ENCODE results near the gene RICTOR.
A peak's percentile ranks its signal among the peaks of the same experiment; 100 is the strongest.

Gene RICTOR

DNA sequence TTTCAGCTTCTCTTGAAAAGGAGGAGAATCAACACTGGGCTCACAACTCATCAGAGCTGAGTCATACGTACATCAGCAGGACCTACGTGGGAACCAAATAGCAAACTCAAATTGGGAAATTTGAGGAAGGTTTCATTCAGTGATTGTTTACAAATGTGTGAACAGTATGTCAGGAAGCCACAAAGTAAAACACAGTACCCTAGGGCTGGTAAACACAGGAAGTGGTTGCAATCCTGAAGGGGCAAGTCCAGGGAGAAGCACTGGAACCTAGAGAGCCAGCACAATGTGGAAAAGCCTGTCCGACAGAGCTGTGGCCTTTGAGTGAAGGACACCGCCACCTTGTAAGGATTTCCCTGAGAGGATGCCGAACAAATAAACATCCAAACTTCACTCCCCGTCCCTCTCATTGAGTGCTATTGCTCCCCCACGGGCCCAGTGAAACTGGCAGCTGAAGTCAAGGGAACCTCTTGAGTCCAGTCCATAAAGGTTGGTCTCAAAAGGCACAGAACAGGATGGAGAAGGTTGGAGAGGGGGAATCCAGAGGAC lies 26.7 kb upstream of the RICTOR start:
- no peak for DNase-seq (ENCODE audit: extremely low read depth in 1 of 2, low read depth in 1 of 2)

DNA sequence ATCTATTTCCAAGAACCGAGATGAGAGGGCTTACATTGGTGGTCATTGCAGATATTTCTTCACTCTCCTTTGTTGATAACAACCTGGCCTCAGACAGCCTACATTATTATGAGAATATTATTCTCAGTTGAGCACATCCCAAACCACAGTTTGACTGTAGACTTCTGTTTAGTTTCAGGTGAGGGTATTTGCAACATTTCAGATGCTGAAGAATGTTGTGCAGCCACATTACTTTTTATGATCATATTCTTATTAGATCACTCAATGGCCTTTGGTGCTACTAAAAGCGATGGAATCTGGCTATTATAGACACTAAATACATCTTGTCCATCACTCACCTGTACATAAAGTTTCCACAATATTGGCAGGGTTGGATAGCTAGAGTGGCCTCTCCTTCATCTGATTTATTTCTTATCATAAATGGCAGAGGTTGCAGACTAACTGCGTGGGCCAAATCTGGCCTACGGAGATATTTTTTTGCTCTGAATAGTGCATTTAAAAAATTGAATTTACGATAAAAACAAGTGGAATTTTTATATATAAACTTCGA lies 26.2 kb upstream of the RICTOR start:
- DNase-seq (ENCODE audit: extremely low read depth in 1 of 2, low read depth in 1 of 2), result no peak

DNA sequence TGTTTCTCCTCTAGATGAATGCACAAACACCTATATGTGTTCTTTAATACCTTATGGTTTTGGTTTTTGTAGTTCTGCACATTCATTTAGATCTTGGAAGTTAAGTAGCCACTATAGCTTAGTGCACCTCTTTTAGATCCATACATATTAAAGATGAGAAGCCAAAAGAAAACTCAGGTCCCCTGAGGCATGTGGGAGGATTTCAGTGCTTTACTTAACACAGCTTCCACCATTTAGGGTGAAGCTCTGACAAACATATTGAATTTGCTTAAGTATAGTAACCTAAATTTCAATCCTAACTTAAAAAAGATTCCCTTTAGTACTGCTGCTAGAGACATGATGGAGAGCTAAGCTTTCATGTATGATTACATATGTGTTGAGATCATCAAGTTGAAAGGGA lies 25.6 kb upstream of the RICTOR start:
- no peak for DNase-seq (ENCODE audit: extremely low read depth in 1 of 2, low read depth in 1 of 2)

DNA sequence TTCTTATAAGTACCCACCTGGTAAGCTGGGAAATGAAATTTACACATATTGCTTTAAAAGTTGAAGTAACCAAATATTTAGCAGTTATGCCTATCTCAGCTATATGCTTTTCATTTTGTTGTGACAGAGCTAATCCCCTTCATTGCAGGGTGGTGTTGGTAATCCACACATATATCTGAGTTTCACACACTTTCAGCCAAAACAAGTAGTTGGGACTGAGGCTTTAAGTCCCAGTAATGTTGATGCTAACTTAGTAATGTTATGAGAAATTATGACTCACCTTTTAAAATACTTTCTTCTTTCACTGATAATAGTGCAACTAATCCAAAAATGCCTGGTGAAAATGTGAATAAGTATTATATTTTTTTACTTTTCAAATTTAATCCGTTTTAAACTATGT lies 19.2 kb upstream of the RICTOR start:
- no peak for DNase-seq (ENCODE audit: extremely low read depth in 1 of 2, low read depth in 1 of 2)

DNA sequence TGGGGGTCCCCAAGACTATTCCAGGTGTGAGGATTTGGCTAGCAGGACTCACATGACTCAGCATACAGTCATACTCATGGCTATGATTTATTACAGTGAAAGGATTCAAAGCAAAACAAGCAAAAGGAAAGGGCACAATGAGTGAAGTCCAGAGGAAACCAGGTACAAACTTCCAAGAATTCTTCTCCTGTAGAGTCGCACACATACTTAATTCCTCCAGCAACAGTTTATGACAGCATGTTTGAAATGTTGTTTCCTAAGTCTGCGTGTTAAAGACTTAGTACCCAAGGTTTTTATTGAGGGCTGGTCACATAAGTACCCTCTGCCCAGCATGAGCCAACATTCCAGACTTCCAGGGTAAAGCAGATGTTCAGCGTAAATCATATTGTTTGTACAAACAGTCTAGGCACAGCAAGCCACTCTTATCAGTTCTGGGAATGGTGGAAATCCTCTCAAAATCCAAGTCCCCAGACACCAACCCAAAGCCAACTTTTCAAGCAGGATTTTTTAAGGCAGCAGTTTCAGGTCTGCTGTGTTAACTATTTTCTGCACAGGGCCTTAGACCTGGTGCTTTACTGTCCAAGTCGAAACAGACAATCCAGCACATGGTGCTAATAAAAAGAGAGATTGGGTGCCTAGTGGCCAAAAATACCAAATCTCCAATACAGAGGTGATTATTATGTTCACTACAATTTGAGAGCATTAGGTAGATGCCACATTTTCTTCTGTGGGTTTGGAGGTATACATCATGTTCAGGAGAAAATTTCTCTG lies 18.6 kb upstream of the RICTOR start:
- no peak for DNase-seq (ENCODE audit: extremely low read depth in 1 of 2, low read depth in 1 of 2)

DNA sequence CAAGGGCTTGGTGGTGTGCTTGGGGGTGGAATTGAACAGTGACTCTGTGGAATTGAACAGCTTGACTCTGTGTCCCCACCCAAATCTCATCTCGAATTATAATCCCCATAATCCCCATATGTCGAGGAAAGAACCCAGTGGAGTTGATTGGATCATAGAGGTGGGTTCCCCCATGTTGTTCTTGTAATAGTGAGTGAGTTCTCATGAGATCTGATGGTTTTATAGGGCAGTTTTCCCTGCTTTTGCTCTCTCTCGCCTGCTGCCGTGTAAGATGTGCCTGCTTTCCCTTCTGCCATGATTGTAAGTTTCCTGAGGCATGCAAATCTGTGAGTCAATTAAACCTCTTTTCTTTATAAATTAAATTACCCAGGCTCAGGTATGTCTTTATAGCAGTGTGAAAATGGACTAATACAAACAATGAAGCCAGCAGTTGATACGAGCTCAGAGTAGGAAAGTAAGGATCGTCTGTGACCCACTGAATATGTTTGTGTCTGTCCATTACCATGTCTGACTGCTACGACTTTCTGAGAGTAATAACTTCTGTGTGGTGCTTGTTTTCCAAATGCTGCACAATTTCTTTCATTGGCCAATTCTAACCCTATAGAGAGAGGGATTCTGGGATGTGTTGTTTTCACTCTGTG lies 17.9 kb upstream of the RICTOR start:
- no peak for DNase-seq (ENCODE audit: extremely low read depth in 1 of 2, low read depth in 1 of 2)

DNA sequence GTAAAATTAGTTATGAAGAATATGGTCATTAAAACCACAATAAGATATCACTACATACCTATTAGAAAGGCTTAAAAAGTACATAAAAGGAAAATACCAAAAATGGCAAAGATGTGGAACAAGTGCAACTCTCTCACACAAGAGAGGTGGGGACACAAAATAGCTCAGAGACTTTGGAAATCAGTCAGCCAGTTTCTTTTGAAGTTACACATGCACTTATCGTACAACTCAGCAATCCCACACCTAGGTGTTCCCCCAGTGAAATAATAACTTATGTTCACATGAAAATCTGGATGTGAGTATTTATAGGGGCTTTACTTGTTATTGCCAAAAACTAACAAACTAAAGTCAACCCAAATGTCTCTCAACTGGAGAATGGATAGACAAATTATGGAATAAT lies 9.8 kb upstream of the RICTOR start:
- DNase-seq (ENCODE audit: extremely low read depth in 1 of 2, low read depth in 1 of 2), result no peak

DNA sequence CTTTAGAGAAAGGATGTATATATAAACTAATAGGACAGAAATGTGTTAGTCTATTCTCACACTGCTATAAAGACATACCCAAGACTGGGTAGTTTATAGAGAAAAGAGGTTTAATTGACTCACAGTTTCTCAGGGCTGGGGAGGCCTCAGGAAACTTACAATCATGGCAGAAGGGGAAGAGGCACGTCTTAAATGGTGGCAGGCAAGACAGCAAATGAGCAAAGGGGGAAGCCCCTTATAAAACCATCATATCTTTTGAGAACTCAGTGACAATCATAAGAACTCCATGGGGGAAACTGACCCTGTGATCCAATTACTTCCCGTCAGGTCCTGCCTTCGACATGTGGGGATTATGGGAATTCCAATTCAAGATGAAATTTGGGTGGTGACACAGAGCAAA lies 8.8 kb upstream of the RICTOR start:
- no peak for DNase-seq (ENCODE audit: extremely low read depth in 1 of 2, low read depth in 1 of 2)

DNA sequence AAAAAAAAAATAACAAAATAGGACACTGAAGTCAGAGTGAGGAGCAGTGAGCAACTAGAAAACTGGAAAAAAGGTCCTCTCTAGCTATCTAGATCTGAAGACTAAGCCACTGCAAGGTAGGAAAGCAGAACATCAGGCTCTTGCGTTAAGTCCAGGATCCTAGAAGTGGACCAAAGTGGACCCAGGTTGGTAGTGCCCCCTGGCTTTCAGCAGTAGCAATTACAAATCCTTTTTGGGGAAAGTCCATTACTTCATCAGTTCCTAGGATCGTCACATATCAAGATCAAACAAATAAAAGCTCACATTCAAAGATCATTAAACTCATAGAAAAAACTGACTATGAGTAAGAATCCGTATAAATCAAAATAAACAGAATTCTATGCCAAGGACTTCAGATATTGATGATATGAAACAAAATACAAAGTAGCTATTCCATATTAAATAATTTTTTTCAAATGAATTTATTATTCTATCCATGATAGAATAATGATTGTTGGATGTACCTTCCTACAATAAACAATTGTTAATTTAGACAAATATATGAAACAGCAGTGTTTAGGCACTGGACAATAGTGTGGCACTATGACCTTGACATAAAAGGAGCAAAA lies 6.5 kb upstream of the RICTOR start:
- no peak for DNase-seq (ENCODE audit: extremely low read depth in 1 of 2, low read depth in 1 of 2)

- DNase-seq (ENCODE audit: extremely low read depth in 1 of 2, low read depth in 1 of 2), result no peak
These were observed 6.0 kb upstream of the RICTOR start for GRCh38 chr5:39080168-39080567.

- no peak for DNase-seq (ENCODE audit: extremely low read depth in 1 of 2, low read depth in 1 of 2)
These were observed 4.9 kb upstream of the RICTOR start for GRCh38 chr5:39079147-39079546.

DNA sequence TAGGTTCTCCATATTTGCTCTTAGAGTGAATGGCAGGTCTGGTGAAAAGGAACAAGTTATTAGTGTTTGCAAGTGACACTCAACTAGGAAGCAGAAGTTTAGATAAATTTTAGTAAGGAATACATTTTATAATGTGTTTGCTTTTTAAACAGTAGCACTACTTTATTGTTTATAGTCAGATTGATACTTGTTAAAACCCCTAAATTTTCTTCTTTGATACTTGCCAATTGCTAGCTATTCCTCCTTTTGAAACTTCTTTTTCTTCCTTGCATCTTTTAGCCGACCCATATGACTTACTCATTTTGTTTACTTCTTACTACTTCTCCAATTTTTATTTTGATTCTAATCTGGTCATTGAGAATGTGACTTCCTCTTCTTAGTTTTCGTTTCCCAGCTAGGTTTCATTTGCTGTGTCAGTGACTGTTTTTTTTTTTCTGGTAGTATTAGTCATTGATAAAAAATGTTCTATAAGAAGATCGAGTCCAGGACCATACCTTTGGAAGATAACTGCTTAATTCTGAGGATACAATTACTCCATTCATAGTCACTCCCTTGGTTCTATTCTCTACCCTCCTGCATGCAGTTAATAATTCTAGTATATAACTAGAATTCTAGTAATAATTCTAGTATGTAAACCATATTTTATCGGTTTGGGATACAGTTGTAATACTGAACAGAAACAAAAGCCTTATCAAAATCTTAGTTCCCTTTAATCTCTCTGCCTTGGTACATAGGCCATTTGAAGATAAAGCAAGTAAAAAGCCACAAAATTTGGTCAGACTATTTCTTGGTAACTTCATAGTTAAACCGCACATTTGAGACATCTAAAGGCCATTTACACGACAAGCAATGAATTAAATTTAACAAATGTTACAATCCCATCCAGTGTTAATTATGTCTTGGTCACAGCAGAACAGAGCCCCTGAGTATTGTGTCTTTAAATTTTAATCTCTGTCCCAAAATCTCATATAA lies 2.8 kb upstream of the RICTOR start:
- DNase-seq (ENCODE audit: extremely low read depth in 1 of 2, low read depth in 1 of 2), result no peak

DNA sequence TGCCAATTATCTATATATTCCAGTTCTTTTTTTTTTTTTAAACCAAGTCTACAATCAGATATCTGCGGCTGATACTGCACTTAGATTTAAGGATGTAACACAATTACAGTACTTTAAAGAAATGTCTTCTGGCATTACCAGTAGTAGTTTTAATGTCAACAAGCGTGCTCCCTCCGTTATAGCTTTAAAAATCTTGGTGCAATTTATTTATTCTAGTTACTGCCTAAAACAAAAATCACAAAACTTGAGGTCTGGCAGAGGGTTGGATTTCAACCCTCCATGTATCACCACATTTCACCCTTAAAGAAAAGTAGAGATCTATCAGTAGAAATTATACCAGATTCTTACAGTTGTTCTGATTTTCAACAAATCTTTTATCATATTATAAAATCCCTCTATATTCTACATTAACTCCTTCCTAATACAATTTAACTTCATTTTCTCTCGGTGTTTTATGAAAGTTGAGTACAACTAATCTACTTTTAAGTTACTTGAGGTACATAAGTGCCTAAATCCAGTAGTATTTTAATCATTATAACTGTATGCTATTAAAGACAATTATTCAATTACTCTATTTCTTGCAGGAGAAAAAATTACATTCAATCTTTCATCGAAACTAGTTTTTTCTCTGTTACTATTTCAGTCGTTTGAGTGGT lies 2.0 kb upstream of the RICTOR start:
- DNase-seq (ENCODE audit: extremely low read depth in 1 of 2, low read depth in 1 of 2), result no peak

- no peak for DNase-seq (ENCODE audit: extremely low read depth in 1 of 2, low read depth in 1 of 2)
These were observed 507 bp downstream of the RICTOR start for GRCh38 chr5:39073767-39074016.

- peak; percentile 39 to 44 for DNase-seq (ENCODE audit: extremely low read depth in 1 of 2, low read depth in 1 of 2)
These were observed 1.1 kb downstream of the RICTOR start for GRCh38 chr5:39072925-39073766.

GRCh38 chr5:39068099-39068498 lies 6.1 kb downstream of the RICTOR start:
- no peak for DNase-seq (ENCODE audit: extremely low read depth in 1 of 2, low read depth in 1 of 2)

- no peak for DNase-seq (ENCODE audit: extremely low read depth in 1 of 2, low read depth in 1 of 2)
These were observed 9.7 kb downstream of the RICTOR start for GRCh38 chr5:39064450-39064849.

DNA sequence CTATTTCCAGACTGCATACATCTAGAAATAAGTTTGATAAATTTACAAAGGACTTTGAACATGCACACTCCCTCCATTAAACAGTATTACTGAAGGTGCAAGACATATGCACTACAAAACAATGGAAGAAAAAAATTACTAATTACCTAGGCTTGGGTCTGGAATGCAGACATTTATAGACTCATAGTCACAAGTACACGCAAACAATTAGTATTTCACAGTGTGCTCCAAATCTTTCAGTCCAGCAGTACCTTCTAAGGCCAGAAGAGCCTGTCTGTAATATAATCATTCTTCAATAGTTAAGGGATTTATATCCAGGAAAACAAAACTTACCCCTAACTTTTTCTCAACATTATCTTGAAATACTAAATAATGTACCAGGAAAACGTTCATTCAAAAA lies 11.2 kb downstream of the RICTOR start:
- no peak for DNase-seq (ENCODE audit: extremely low read depth in 1 of 2, low read depth in 1 of 2)

DNA sequence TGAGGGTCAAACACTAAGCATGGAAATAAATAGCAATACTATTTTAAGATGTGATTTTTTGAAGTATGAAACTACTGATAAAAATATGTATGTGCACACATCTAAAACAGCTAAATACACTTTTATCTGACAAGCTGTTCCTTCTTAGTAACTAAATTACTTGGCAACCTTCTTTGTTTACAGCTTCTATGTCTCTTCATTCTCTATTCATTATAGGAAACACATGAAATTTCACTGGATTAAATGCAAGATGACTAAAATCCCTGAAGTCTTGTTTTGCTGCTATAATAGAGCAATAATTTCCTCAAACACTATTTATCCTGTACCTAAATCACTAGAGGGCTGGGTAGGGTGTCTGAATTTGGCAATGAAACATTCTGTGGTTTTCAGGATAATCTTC lies 11.7 kb downstream of the RICTOR start:
- DNase-seq (ENCODE audit: extremely low read depth in 1 of 2, low read depth in 1 of 2), result no peak
